IMR-90 (cell line): Measurements from ENCODE around the gene STEAP3.

Experiments used
- CTCF ChIP-seq: conservative IDR thresholded peaks from 2 replicates; pipeline ENCODE4 v1.5.1; 2012; ENCODE audit warnings: mild to moderate bottlenecking, low read depth, low read length, improper control_type of control experiment
- MAFK ChIP-seq: IDR thresholded peaks from 2 replicates; pipeline ENCODE4 v1.6.1; 2012; ENCODE audit warnings: low read depth, low read length, improper control_type of control experiment
- POLR2A ChIP-seq: IDR thresholded peaks from 2 replicates; pipeline ENCODE4 v1.6.1; 2012; ENCODE audit warnings: mild to moderate bottlenecking, low read depth, low read length
- RCOR1 ChIP-seq: IDR thresholded peaks from 2 replicates; pipeline ENCODE4 v1.6.1; 2012; ENCODE audit warnings: mild to moderate bottlenecking, low read length, improper control_type of control experiment; ENCODE audit not compliant: insufficient replicate concordance

DNA sequence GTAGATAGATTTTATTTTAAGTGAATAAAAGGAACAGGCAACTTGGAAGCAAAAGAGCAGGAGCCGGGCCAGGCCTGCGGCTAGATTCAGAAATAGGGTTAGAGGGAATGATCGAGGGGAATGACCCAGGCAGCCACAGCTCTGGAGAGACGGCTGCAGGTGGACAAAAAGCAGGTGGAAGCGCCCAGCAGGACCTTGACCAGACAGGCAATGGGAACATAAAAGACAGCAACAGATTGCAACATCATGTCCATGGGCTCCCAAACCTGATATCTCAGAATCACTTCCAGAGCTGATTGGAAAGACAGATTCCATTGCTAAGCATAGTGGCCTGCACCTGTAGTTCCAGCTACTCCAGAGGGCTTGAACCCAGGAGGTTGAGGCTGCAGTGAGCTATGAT is 28.6 kb upstream of the STEAP3 start:
- no peak for TF ChIP-seq POLR2A
- TF ChIP-seq CTCF, result no peak
- TF ChIP-seq RCOR1, result no peak
- TF ChIP-seq MAFK, result no peak
